Activated CD4-positive, CD25-positive, alpha-beta regulatory T cell treated with anti-CD3 and anti-CD28 coated beads, Interleukin-2, amount 50 U/mL, for 24 hours (primary cell): Measurements from ENCODE around the gene WDFY4.

Source experiments
- ATAC-seq, 2 donors: fragments of 150-1000 bp; cut with Tn5 transposase; one replicate each; pipeline ENCODE4 v1.10.0; 2021; ENCODE audit warnings: mild to moderate bottlenecking in 1 of 2, moderate library complexity in 1 of 2

The WDFY4 gene

DNA sequence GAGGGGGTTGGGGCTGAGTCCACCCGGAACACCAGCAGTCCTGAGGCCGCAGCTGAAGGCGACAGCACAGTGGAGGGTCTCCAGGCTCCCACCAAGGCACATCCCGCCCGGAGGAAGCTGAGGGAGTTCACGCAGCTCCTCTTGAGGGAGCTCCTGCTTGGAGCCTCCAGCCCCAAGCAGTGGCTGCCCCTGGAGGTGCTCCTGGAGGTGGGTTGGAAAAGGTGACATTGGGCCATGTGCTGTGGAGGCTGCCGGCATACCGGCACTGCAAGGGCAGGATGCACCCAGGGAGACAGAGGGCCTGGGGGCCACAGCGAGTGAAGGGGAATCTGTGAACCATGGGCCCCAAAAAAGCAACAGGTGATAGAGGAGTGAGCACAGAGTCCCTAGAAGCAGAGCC, 135.6 kb downstream of the WDFY4 start:
- no peak for ATAC-seq

DNA sequence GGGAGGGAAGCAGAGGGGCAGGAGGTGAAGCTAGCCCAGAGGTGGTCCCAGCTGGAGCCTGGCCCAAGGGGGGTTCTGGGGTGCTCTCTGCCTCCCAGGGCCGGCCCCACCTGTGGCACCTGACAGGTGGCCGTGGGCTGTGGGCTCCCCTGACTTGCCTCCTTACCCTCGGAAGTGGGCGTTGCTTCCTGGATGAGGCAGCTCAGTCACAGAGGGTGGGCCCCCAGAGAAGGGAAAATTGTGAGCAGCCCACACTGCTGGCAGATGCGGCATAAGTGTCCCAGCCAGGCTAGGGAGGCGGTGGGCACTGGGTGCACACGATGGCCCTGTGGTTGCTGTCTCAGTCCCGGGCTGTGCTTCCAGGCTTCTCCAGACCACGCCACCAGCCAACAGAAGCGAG, 136.0 kb downstream of the WDFY4 start:
- ATAC-seq = no peak

DNA sequence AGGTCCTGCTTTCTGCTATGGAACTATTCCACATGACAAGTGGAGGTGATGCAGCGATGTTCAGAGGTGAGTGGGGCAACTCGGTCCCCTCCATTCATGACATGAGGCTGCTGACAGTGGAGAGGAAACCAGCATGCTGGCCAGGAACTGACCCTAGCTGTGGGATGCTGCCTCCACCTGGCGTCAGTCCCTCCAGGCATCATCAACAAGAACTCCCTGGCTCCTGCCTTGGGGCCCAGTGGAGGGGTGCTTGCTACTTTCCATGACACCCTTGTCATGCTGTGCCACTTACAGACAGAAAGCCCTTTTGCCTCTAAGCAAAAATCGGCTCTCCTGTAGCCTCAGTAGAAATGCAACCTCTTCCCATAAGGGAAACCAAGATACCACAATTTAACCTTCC, 136.4 kb downstream of the WDFY4 start:
- no peak for ATAC-seq

DNA sequence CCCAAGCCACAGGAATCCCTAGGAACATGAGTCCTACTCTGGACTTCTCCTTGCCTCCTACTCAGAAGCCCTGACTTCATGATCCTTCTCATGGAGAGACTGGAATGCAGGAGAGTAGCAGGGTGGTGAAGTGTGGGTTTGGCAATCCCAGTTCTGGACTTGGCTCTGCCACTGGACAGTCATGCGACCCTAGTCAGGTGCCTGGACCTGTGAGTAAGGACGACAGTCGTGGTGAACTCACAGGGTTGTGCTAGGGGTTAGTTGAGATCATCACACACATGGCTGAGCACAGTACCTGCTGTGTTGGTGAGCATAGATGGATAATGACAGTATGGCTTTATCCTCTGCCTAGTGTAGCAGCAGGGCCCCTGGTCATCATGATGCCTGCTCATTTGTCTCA, 137.0 kb downstream of the WDFY4 start:
- ATAC-seq = no peak

GRCh38 chr10:48833674-48834073, 149.0 kb downstream of the WDFY4 start:
- ATAC-seq = no peak

GRCh38 chr10:48834189-48834965, 149.7 kb downstream of the WDFY4 start:
- ATAC-seq = no peak

- no peak for ATAC-seq
These were observed 151.1 kb downstream of the WDFY4 start for GRCh38 chr10:48835781-48836180.

GRCh38 chr10:48836605-48837004, 151.9 kb downstream of the WDFY4 start:
- ATAC-seq = no peak

- no peak for ATAC-seq
These were observed 154.2 kb downstream of the WDFY4 start for GRCh38 chr10:48838834-48839233.

GRCh38 chr10:48839809-48840679, 155.4 kb downstream of the WDFY4 start:
- ATAC-seq = no peak

GRCh38 chr10:48842231-48842630, 157.6 kb downstream of the WDFY4 start:
- ATAC-seq = no peak

GRCh38 chr10:48843198-48843597, 158.5 kb downstream of the WDFY4 start:
- no peak for ATAC-seq

GRCh38 chr10:48844616-48845015, 159.9 kb downstream of the WDFY4 start:
- no peak for ATAC-seq

GRCh38 chr10:48845512-48845911, 160.8 kb downstream of the WDFY4 start:
- no peak for ATAC-seq

DNA sequence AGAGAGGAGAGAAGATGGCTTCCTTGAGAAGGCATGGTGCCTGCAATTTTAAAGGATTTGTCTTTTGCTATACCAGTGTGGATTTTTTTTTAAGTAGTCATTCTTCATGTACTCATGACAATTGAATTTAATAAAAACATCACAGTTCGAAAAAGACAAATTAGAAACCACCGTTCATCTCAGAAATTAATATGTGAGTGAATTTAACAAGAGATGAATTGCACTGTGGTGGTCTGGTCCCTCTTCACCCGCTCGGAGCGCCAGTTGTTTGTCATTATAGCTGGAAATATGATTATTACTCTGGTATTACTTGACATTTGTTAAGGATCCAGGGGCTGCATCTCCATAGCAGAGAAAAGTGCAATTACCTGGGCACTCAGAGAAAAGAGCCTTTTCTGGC, 163.0 kb downstream of the WDFY4 start:
- ATAC-seq = no peak

DNA sequence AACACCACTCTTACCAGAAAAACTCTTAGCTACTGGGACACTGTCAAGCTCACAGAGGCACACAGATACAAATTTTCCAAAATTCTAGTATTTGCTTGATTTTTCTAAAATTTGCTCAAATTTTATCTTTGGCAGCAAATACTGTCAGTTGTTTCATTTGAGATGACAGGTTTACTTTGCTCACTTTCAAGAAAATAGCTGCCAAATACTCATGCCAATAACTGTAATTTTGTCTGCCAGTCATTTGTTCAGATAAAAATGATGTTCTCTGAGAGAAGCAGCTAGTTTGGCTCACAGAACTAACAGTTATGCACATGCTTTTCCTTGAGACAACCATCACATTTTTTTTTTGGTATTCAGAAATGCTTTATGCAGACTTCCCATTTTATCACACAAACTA, 172.2 kb downstream of the WDFY4 start:
- no peak for ATAC-seq

GRCh38 chr10:48872234-48872633, 187.6 kb downstream of the WDFY4 start:
- no peak for ATAC-seq

DNA sequence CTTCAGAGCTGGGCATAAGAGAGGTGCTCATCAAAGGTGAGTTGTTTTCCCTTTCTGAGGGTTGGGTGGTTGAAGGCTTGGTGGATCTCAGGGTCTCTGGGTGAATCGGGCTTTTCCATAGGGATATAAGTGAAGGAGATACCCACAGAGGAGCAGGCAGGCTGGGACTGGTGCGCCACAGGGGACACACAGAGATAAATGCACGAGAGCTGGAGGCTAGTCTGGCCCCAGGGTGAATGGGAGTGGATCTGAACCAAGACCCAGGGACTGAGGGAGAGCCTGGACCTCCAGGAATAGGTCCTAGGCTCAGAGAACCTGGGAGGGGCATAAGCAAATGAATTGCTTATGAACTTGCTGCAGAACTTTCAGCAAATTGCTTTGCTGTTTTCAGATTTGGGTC, 193.4 kb downstream of the WDFY4 start:
- ATAC-seq = no peak

- ATAC-seq = no peak
These were observed 194.8 kb downstream of the WDFY4 start for GRCh38 chr10:48879451-48879850.

DNA sequence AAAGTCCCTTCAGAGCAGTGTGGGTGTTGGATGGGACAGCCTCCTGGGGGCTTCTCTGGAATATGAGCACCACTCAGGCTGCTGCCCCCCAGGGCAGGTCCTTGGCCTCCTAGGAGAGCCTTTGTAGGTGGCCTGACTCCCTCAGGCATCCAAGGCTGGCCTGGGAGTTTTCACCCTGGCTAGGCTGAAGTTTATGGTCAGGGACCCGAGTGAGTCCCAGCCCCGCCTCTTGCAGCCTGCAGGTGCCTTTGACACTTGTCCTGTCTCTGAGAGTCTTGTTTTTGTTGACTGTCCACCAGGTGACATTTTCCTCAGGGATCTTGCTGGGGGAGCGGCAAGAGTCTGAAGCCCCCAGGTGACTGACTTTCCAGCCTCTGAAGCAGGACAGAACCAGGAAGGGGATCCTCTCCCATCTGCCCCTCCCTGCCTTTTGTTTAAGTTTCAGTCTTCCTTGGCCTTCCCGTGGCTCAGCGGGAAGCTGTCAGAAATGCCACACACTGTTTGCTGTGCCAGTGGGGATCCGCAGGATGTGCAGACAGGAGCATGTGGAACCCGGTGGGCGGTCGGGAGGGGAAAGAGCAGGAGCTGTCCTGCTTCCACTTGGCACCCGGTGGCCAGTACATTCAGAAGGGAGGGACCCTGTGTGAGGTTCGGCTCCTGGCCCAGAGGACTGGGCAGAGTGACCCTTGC, 195.5 kb downstream of the WDFY4 start:
- ATAC-seq = no peak

- no peak for ATAC-seq
These were observed 197.3 kb downstream of the WDFY4 start for GRCh38 chr10:48881937-48882336.

DNA sequence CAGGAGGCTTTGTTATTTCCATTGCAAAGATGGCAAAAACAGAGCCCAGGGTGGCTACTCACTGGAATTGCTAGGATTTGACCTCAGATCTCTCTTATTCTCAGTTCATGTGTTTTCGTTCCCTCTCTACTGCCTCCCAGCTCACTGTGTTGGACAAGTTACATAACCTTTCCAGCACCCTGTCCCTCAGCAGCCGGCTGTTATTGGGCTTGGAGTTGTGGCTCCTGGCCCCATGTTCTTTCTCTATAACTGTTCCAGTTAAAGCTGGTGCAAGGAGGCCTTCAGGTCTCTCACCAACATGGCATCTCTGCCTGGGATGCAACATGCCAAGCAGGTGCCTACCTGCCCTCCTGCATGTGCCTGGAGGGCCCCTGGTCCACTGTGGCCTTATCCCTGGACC, 198.2 kb downstream of the WDFY4 start:
- no peak for ATAC-seq

DNA sequence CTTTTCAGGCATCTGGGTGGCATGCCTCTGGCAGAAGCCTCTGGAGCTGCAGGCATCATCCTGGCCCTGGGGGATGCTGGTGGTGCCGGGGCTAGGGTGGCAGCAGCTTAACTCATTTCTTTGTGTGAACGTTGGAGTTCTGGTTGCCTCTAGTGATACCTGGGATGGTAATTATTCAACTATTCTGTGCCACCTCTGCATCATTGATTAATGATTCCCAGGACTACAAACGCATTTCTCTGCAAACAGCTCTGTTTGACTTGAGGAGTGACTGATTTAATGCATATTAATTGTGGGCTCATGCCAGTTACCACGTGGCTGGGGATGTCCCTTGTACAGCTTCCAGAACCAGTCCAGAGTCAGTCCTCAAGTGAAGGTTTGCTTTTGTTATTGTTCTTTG, 199.0 kb downstream of the WDFY4 start:
- no peak for ATAC-seq
